K562 (cell line): ENCODE data around the gene ZNF519. TPM values are rescaled to one million over a fixed set of nuclear protein-coding genes. Genes with fewer than 3 reads are reported as not detected.

Source experiments
- CHD7 ChIP-seq: fragments of 200-600 bp; sonication (generic); IDR thresholded peaks from one replicate; pipeline ENCODE4 v1.6.1; 2012; ENCODE audit warnings: mild to moderate bottlenecking, low read depth, low read length, inconsistent platforms
- NRF1 ChIP-seq, 2 experiments: fragments of 450-650 bp; IDR thresholded peaks in 1 of 2; conservative IDR thresholded peaks in 1 of 2; 2 replicates each; pipeline ENCODE4 v1.6.1; 2014; ENCODE audit warnings: mild to moderate bottlenecking in 2 of 2
- polyA plus RNA-seq, 8 experiments: library from polyadenylated mRNA; depleted of rRNA in 4 of 8; stranded (reverse) in 5 of 8; unstranded in 3 of 8; fragments of >200 nt; fragmentation: Nextera tagmentation in 2 of 8; fragmentation: Illumina TruSeq in 1 of 8; extraction: Ambion mirVana in 2 of 8; extraction: Trizol in 1 of 8; gene quantifications; 2 replicates each; pipeline versions ENCODE4 v1.2.1 to v1.2.3, GENCODE V29; 2011 to 2014; ENCODE audit warnings: inconsistent platforms in 1 of 8, missing spikeins in 1 of 8
- total RNA-seq, 7 experiments: library from RNA; depleted of rRNA in 6 of 7; stranded (reverse); fragments of >200 nt in 6 of 7; fragmentation: Illumina TruSeq in 2 of 7; extraction: Trizol in 2 of 7; gene quantifications; 2 replicates each; pipeline versions ENCODE4 v1.2.1 to v1.2.3, GENCODE V29; 2011 to 2021; ENCODE audit warnings: low replicate concordance in 1 of 7

Gene ZNF519
- total and polyA plus RNA-seq, 9 of the 15 experiments (the other 6 are each of a cell fraction or from before 2014, with no cell fraction given): 5.1 to 15.1 (median 7.9) TPM

GRCh38 chr18:14093307-14093915 is 38.8 kb downstream of the ZNF519 start (continued):
- TF ChIP-seq CHD7 (no peak), NRF1 (conservative IDR thresholded peaks at IDR 0.05 in 1 of 2, IDR thresholded peaks at IDR 0.05 in 1 of 2) (no peak)
